GM18909 (cell line): ENCODE measurements around the gene SRC.
"Not testable (repeated sequence)": the region's sequence is repeated elsewhere in the genome, so short reads cannot be mapped to it uniquely, and the experiment has no call there.

Experiments used
- ATAC-seq: cut with Tn5 transposase; IDR thresholded peaks from one replicate; pipeline ENCODE4 v1.9.1; 2021; ENCODE audit warnings: mild to moderate bottlenecking; ENCODE audit not compliant: unreplicated experiment, poor library complexity

The SRC gene

GRCh38 chr20:37361336-37361735 lies 15.4 kb downstream of the SRC start:
- no peak for ATAC-seq

GRCh38 chr20:37362231-37362792 lies 16.4 kb downstream of the SRC start:
- ATAC-seq: no peak

GRCh38 chr20:37362821-37363220 lies 16.9 kb downstream of the SRC start:
- no peak for ATAC-seq

GRCh38 chr20:37363221-37364012 lies 17.5 kb downstream of the SRC start:
- ATAC-seq: no peak

- ATAC-seq: no peak
Measured at GRCh38 chr20:37364013-37364926, 18.3 kb downstream of the SRC start.

GRCh38 chr20:37364927-37365272 lies 19.0 kb downstream of the SRC start:
- ATAC-seq: no peak

- peak; percentile 72 for ATAC-seq
Measured at GRCh38 chr20:37365760-37366638, 20.1 kb downstream of the SRC start.

- ATAC-seq: peak; percentile 16
Measured at GRCh38 chr20:37366743-37367142, 20.8 kb downstream of the SRC start.

- ATAC-seq: no peak
Measured at GRCh38 chr20:37369846-37370245, 23.9 kb downstream of the SRC start.

- not testable (repeated sequence) for ATAC-seq
Measured at GRCh38 chr20:37371845-37372244, 25.9 kb downstream of the SRC start.

GRCh38 chr20:37372441-37372840 lies 26.5 kb downstream of the SRC start:
- ATAC-seq: no peak

GRCh38 chr20:37373020-37373598 lies 27.2 kb downstream of the SRC start:
- ATAC-seq: no peak

- peak; percentile 53 for ATAC-seq
Measured at GRCh38 chr20:37375227-37375626, 29.3 kb downstream of the SRC start.

GRCh38 chr20:37376324-37376723 lies 30.4 kb downstream of the SRC start:
- ATAC-seq: no peak

- no peak for ATAC-seq
Measured at GRCh38 chr20:37376791-37377190, 30.9 kb downstream of the SRC start.

GRCh38 chr20:37377346-37378081 lies 31.6 kb downstream of the SRC start:
- ATAC-seq: no peak

GRCh38 chr20:37378420-37378784 lies 32.5 kb downstream of the SRC start:
- ATAC-seq: no peak

GRCh38 chr20:37378785-37379598 lies 33.1 kb downstream of the SRC start:
- no peak for ATAC-seq
